Type B pancreatic cell (in vitro differentiated cells): ENCODE measurements around the gene CDYL2. TPM values are rescaled to one million over a fixed set of nuclear protein-coding genes. Genes with fewer than 3 reads are reported as not detected.

Source experiments
- DNase-seq: peaks from one replicate; pipeline ENCODE4 v3.0.0; 2021; ENCODE audit warnings: mixed read lengths; ENCODE audit not compliant: unreplicated experiment; ENCODE audit errors: extremely low spot score
- H3K27ac Mint-ChIP-seq: 2 replicates; pipeline ENCODE4 v1.8.0; 2021; ENCODE audit warnings: mild to moderate bottlenecking, mixed read lengths
- H3K27me3 Mint-ChIP-seq: 2 replicates; pipeline ENCODE4 v1.8.0; 2021; ENCODE audit warnings: mixed read lengths
- H3K36me3 Mint-ChIP-seq: 2 replicates; pipeline ENCODE4 v1.8.0; 2021; ENCODE audit warnings: mixed read lengths
- H3K4me1 Mint-ChIP-seq: one replicate; pipeline ENCODE4 v1.8.0; 2021; ENCODE audit warnings: mixed read lengths; ENCODE audit not compliant: unreplicated experiment
- H3K4me3 Mint-ChIP-seq: 2 replicates; pipeline ENCODE4 v1.8.0; 2021; ENCODE audit warnings: mild to moderate bottlenecking, mixed read lengths
- H3K9me3 Mint-ChIP-seq: 2 replicates; pipeline ENCODE4 v1.8.0; 2021; ENCODE audit warnings: mixed read lengths
- total RNA-seq: library from RNA; stranded (reverse); gene quantifications from 2 replicates; pipeline ENCODE4 v1.2.1, GENCODE V29; 2021; ENCODE audit warnings: low replicate concordance
- TF ChIP-seq, protein P1 (sequence below): fragments of 200-600 bp; sonication (generic); conservative IDR thresholded peaks from 2 replicates; pipeline ENCODE4 v1.5.0; 2021; ENCODE audit warnings: antibody characterized with exemption, mild to moderate bottlenecking

CDYL2 gene
- total RNA-seq, 1 donor from 2014 or later, result 8.2 TPM

DNA sequence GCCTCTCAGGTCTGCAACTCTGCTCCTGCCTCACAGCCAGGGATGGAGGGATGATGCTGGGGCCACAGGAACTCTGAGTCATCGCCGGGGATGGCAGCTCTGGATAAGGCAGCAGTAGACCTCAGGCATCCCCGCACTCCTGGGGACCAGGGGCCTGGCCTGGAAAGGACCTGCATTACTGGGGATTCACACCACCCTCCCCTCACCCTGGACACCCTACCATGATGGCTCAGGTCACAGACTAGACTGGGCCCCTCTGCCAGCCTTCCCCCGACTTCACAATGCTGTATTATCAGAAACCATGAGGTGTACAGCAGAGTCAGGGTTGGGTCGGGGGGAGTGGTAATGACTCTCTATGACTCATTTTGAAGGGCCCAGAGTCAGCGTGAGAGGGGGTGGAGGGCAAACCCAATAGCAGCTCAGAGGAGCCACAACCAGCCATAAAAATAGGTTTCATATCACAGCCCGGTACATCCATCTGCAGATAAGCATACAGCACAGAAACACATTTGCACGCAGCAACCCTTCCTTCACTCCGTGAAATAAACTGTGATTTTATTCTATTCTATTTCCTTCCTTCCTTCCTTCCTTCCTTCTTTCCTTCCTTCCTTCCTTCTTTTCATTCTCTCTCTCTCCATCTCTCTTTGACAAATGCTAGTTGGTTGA, 234.8 kb downstream of the CDYL2 start:
- H3K36me3 Mint-ChIP-seq, result no peaks in the 10 kb centered on the region
- TF ChIP-seq, protein P1, sequence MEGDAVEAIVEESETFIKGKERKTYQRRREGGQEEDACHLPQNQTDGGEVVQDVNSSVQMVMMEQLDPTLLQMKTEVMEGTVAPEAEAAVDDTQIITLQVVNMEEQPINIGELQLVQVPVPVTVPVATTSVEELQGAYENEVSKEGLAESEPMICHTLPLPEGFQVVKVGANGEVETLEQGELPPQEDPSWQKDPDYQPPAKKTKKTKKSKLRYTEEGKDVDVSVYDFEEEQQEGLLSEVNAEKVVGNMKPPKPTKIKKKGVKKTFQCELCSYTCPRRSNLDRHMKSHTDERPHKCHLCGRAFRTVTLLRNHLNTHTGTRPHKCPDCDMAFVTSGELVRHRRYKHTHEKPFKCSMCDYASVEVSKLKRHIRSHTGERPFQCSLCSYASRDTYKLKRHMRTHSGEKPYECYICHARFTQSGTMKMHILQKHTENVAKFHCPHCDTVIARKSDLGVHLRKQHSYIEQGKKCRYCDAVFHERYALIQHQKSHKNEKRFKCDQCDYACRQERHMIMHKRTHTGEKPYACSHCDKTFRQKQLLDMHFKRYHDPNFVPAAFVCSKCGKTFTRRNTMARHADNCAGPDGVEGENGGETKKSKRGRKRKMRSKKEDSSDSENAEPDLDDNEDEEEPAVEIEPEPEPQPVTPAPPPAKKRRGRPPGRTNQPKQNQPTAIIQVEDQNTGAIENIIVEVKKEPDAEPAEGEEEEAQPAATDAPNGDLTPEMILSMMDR, result no peak
- peaks cover 15% of the 10 kb centered on the region for H3K27me3 Mint-ChIP-seq
- DNase-seq, result no peak
- peak overlapping the region; percentile 5 for H3K27ac Mint-ChIP-seq
- peaks cover 5% of the 10 kb centered on the region for H3K4me1 Mint-ChIP-seq
- H3K4me3 Mint-ChIP-seq, result no peak overlapping the region
- peaks cover 4% of the 10 kb centered on the region for H3K9me3 Mint-ChIP-seq

DNA sequence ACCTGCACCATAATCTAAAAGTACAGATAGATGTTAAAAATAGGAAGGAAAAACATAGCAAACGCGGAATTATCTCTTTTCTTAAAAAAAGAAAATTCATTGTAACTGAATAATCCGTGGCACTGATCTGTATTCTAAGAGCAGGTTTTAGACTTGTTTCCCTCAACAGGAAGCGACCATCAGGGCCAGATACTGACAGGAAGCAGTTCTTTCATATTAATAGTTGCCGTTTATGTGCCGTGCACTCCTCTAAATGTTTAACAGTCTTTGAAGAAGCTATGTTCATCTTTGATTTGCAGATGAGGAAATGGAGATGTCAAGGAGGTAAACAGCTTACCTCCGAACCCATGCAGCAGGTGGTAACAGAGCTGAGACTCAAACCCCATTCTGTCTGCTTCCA, 240.0 kb downstream of the CDYL2 start:
- Mint-ChIP-seq H3K9me3 (no peaks in the 10 kb centered on the region), H3K4me1 (no peaks in the 10 kb centered on the region), H3K27me3 (peaks cover 38% of the 10 kb centered on the region), H3K4me3 (no peak overlapping the region), H3K36me3 (no peaks in the 10 kb centered on the region), H3K27ac (no peak overlapping the region)
- no peak for DNase-seq
- TF ChIP-seq, protein P1, result no peak

DNA sequence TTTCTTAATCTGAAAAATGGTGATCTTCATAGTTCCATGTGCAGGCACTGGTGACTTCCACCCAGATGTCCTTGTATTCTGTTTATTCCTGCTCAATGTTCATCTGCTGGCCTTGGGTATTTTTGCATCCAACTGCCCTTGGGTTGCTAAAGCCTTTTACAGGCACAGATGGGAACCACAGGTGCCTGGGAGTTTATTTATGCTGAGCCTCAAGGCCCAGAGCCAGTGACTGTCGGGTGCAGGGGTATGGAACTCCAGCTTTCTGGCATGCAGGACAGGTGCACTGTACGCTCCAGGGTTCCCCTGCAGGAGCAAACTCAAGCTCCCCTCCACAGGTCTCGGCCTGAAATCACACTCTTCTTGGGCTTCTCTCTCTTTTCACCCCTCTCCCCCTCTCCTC, 241.3 kb downstream of the CDYL2 start:
- Mint-ChIP-seq H3K36me3 (no peaks in the 10 kb centered on the region), H3K27me3 (peaks cover 38% of the 10 kb centered on the region), H3K27ac (no peak overlapping the region), H3K9me3 (no peaks in the 10 kb centered on the region), H3K4me1 (no peaks in the 10 kb centered on the region), H3K4me3 (no peak overlapping the region)
- no peak for DNase-seq
- TF ChIP-seq, protein P1, result no peak

DNA sequence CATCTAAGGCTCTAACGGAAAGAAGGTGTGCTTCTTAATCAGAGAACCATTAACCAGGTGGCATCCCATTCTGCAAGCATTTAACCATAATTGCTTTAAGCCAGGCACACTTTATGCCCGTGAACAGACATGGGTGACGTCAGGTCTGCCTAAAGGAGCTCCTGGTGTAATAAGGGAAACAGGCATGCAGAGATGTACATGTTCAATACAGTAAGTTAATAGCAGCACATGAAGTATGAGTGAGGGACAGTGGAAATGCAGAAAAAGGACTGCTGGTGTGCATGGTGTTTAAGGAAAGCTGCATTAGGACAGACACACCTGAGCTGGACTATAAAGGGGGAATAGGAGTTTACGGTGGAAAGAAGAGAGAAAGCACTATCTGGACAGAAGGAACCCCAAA, 245.0 kb downstream of the CDYL2 start:
- DNase-seq, result no peak
- Mint-ChIP-seq H3K4me3 (no peak overlapping the region), H3K36me3 (no peaks in the 10 kb centered on the region), H3K4me1 (no peaks in the 10 kb centered on the region), H3K27ac (no peak overlapping the region), H3K27me3 (peaks cover 30% of the 10 kb centered on the region), H3K9me3 (no peaks in the 10 kb centered on the region)
- TF ChIP-seq, protein P1, result no peak

DNA sequence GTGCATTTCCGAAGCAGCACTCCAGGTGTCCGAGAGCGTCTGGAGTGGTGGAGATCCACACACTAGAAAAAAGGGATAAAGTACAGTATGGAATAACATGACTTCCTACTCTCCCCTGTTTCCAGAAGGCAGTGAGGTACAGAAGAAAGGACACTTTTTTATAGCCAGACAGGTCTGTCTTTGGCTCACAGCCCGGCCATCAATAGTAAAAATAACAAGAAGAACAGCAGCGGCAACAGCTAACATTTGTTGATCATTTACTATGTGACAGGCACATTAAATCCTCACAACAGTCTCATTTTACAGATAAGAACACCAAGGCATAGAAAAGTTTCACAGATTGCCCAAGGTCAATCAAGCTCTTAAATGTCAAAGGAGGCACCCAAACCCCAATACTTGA, 247.4 kb downstream of the CDYL2 start:
- H3K9me3 Mint-ChIP-seq, result no peaks in the 10 kb centered on the region
- no peak overlapping the region for H3K27ac Mint-ChIP-seq
- H3K27me3 Mint-ChIP-seq, result peaks cover 21% of the 10 kb centered on the region
- DNase-seq, result no peak
- no peaks in the 10 kb centered on the region for H3K4me1 Mint-ChIP-seq
- TF ChIP-seq, protein P1, result no peak
- no peak overlapping the region for H3K4me3 Mint-ChIP-seq
- H3K36me3 Mint-ChIP-seq, result no peaks in the 10 kb centered on the region
